GM12875 (cell line): ENCODE results near the gene RPS4Y1.

Source experiments
- H3K4me3 ChIP-seq: one replicate; pipeline ENCODE4 v1.5.1; 2011; ENCODE audit warnings: low read depth, low read length, control low read depth
- CTCF ChIP-seq: IDR thresholded peaks from 2 replicates; pipeline ENCODE4 v1.5.1; 2011; ENCODE audit warnings: low read depth, mild to moderate bottlenecking, control low read depth, inconsistent platforms, low read length, moderate library complexity, borderline replicate concordance; ENCODE audit not compliant: insufficient read depth

Gene RPS4Y1

DNA sequence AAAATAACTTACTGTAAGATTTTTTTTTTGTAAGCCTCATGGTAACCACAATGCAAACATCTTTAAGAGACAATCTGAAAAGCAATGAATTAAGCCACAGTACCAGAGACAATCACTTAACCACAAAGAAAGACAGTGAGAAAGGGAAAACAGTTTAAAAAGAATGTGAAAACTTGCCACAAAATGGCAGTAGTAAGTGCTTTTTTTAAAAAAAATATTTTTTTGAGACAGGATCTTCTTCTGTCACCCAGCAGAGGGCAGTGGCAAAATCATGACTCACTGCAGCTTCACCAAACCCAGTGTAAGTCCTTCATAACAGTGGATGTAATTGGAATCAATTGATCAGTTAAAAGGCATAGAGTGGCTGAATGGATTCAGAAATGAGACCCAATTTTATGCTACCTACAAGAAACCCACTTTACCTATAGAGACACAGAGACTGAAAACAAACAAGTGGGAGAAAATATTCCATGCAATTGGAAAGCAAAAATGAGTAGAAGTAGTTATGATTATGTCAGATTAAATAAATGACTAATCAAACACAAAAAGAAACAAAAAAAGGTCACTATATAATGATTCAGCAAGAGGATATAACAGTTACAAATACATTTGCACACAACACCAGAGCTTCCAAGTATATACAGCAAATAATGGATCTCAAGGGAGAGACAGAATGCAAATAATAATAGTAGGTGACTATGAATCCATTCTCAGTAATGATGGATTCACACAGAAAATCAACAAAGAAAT is 71.8 kb downstream of the RPS4Y1 start:
- H3K4me3 ChIP-seq, result no peak overlapping the region
- no peak for TF ChIP-seq CTCF
